Karpas-422 (cell line): ENCODE measurements around the gene WDFY2. TPM values are rescaled to one million over a fixed set of nuclear protein-coding genes. Genes with fewer than 3 reads are reported as not detected.
"Not testable (repeated sequence)": the region's sequence is repeated elsewhere in the genome, so short reads cannot be mapped to it uniquely, and the experiment has no call there.

Experiments
- DNase-seq: peaks from one replicate; pipeline ENCODE4 v3.0.0-alpha.2; 2015
- H2AFZ ChIP-seq: fragments of 200-600 bp; sonication (generic); 2 replicates; pipeline ENCODE4 v1.6.1; 2014; ENCODE audit warnings: antibody characterized with exemption, low read length, mixed read lengths
- H3K27ac ChIP-seq: fragments of 200-600 bp; sonication (generic); 2 replicates; pipeline ENCODE4 v1.5.1; 2014; ENCODE audit warnings: mild to moderate bottlenecking, low read length, moderate library complexity
- H3K27me3 ChIP-seq: fragments of 200-600 bp; sonication (generic); 2 replicates; pipeline ENCODE4 v1.6.1; 2014; ENCODE audit warnings: low read length, mixed read lengths
- H3K36me3 ChIP-seq: fragments of 200-600 bp; sonication (generic); 2 replicates; pipeline ENCODE4 v1.6.1; 2014; ENCODE audit warnings: low read length, mixed read lengths; ENCODE audit not compliant: insufficient read depth
- H3K4me1 ChIP-seq: fragments of 200-600 bp; sonication (generic); 2 replicates; pipeline ENCODE4 v1.6.1; 2014; ENCODE audit warnings: mild to moderate bottlenecking, low read length, mixed read lengths
- H3K4me2 ChIP-seq: fragments of 200-600 bp; sonication (generic); 2 replicates; pipeline ENCODE4 v1.6.1; 2014; ENCODE audit warnings: low read length, low read depth, mild to moderate bottlenecking; ENCODE audit not compliant: poor library complexity, severe bottlenecking
- H3K4me3 ChIP-seq: fragments of 200-600 bp; sonication (generic); 2 replicates; pipeline ENCODE4 v1.5.1; 2014; ENCODE audit warnings: mild to moderate bottlenecking, antibody characterized with exemption, low read length, mixed read lengths
- H3K79me2 ChIP-seq: fragments of 200-600 bp; sonication (generic); 2 replicates; pipeline ENCODE4 v1.6.1; 2014; ENCODE audit warnings: mild to moderate bottlenecking, low read length, mixed read lengths
- H3K9ac ChIP-seq: fragments of 200-600 bp; sonication (generic); 2 replicates; pipeline ENCODE4 v1.6.0; 2014; ENCODE audit warnings: low read length
- H3K9me2 ChIP-seq: fragments of 200-600 bp; sonication (generic), shearing (Covaris generic); replicated peaks from 2 replicates; pipeline ENCODE4 v1.6.0; 2014; ENCODE audit warnings: mild to moderate bottlenecking, low read length, moderate library complexity; ENCODE audit not compliant: insufficient read depth
- H3K9me3 ChIP-seq: fragments of 300-700, 200-600 bp; sonication (generic); 2 replicates; pipeline ENCODE4 v1.6.1; 2014; ENCODE audit warnings: low read length, mixed read lengths
- H4K20me1 ChIP-seq: fragments of 200-600 bp; sonication (generic); 2 replicates; pipeline ENCODE4 v1.6.1; 2014; ENCODE audit warnings: mild to moderate bottlenecking, antibody characterized with exemption, low read length, low read depth; ENCODE audit not compliant: insufficient read depth
- total RNA-seq: library from RNA; depleted of rRNA; stranded (reverse); fragments of >200 nt; shearing (Covaris generic); gene quantifications from 2 replicates; pipeline ENCODE4 v1.2.3, GENCODE V29; 2014; ENCODE audit warnings: low replicate concordance

The WDFY2 gene
- total RNA-seq, 1 experiment from 2014 or later: 4.1 TPM

DNA sequence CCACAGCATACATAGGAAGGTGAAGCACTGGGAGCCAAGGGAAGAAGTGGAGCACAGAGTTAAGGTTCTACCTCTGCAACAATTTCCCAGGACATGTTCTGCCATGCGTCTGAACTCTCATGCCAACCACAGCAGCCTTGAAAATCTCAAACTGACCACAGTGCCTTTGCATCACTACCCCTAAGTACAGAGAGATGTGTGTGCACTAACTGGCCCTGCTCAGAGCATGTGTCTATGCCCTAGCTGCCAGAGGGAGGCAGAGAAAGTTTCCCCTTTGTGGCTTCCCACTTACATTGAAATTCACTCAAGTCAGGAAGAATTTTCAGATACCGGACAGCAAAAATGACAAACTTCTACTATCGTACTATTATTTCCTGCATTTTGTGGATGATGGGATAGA is 26.8 kb upstream of the WDFY2 start:
- Histone ChIP-seq H3K79me2 (no peaks in the 10 kb centered on the region), H3K27me3 (no peaks in the 10 kb centered on the region), H4K20me1 (no peaks in the 10 kb centered on the region), H3K4me2 (no peak overlapping the region), H3K9me3 (no peaks in the 10 kb centered on the region), H3K4me1 (peaks cover 7% of the 10 kb centered on the region), H3K9me2 (no peaks in the 10 kb centered on the region), H3K9ac (no peak overlapping the region), H3K27ac (no peak overlapping the region), H3K36me3 (no peaks in the 10 kb centered on the region), H2AFZ (no peak overlapping the region), H3K4me3 (no peak overlapping the region)
- DNase-seq: peak; percentile 19

DNA sequence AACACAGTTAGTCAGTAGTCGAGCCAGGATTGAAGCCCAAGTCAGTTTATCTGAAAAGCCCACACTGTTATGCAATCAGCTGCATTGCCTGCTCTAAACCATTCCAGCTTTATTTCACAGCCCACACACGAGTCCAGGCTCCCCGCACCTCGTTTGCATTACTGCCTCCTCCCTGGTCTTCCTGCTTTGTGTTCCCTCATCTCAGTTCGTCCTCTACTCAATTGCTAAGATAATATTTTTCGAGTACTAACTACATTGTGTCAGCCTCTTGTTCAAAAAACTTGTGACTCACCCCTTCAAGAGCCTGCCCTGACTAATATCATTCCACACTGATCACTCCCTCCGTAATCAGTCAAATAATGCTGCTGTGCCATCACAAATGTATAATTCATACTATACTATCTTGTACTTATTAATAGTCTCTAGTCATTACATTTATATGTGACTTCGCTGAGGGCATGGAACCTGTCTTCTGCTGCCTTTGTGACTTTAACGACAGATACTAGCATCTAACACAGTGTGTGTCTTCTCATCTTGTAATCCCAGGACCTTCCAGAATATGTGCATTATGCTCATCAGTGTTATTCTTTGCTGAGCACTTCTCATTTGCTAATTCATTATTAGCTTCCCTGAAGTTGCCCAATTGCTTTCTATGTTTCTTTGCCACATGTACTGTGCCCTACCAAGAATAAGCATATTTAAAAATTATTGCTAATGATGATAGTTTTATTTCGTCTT is 26.2 kb upstream of the WDFY2 start:
- H3K4me2 ChIP-seq: no peak overlapping the region
- H3K4me3 ChIP-seq: no peak overlapping the region
- H3K36me3 ChIP-seq: no peaks in the 10 kb centered on the region
- no peak overlapping the region for H2AFZ ChIP-seq
- peaks cover 7% of the 10 kb centered on the region for H3K4me1 ChIP-seq
- H3K27ac ChIP-seq: no peak overlapping the region
- H3K9me3 ChIP-seq: no peaks in the 10 kb centered on the region
- H3K79me2 ChIP-seq: no peaks in the 10 kb centered on the region
- H3K27me3 ChIP-seq: no peaks in the 10 kb centered on the region
- DNase-seq: peak; percentile 31
- no peaks in the 10 kb centered on the region for H4K20me1 ChIP-seq
- no peak overlapping the region for H3K9ac ChIP-seq
- no peaks in the 10 kb centered on the region for H3K9me2 ChIP-seq

DNA sequence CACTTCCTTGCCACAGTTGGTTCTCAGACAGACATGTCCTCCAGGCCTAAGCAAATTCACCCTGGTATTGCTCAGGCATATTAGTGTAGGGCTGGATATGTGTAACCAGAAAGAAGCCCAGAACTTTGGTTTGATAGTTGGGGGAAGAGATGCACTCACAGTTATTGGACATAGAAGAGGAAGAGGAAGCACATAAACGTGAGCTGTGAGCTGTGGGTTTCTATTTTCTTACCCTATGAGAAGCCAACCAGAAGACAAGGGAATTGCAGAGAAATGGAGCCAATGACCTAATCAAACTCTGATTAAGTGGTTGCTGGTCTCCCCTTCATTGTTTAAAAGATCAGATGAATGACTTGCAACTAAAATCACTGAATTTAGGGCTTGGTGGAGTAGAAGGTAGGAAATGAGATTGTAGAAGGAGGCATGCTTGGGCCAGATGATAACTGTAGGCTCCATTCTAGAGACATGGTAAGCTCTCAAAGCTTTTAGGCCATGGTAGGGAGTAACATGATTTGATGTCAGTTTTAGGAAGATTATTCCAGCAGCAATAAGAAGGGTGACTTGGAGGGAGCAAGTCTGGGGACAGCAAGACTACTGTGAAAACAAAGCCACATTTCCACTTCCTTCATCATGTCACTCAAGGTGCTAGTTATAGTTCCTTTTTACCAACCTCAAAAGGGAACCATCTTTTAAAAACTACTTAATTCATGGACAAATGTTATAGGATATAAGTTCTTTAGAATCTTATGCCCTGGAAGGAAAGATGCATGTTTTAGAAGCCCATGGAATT is 24.1 kb upstream of the WDFY2 start:
- no peak overlapping the region for H3K4me3 ChIP-seq
- no peak overlapping the region for H3K4me2 ChIP-seq

DNA sequence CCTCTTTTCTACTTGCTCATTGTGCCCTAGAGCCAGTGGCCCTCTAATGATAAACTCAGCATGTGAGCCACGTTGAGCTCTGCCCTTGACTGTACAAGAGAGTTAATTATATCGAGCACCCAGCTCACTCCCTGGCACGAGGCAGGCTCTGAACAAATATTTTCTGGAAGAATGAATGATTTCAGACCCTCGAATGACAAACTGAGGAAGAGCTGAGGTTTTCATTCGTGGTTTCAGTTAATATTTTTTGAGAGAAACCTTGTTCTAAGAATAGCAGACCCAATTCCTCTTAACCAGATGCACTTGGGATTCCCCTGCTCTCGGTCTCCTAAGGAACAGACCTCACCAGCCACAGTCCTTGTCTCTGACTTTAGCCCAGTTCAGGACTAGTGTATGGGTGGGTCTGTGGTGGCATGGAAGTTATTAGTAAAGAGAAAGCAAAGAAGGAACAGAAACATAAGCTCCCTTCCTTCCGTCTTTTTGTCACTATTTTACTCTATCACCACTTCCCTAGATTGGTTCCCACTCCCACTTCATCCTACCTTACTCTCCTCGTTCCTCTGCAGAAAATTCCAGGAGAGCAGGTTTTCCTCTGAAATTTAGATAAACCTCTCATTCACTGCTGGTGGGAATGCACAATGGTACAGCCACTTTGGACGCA is 22.1 kb upstream of the WDFY2 start:
- H3K79me2 ChIP-seq: no peaks in the 10 kb centered on the region
- H3K4me3 ChIP-seq: no peak overlapping the region
- no peak overlapping the region for H3K4me2 ChIP-seq
- H3K9me2 ChIP-seq: no peaks in the 10 kb centered on the region
- peak; percentile 39 for DNase-seq
- H2AFZ ChIP-seq: no peak overlapping the region
- no peaks in the 10 kb centered on the region for H3K27me3 ChIP-seq
- H4K20me1 ChIP-seq: no peaks in the 10 kb centered on the region
- H3K9me3 ChIP-seq: no peaks in the 10 kb centered on the region
- no peak overlapping the region for H3K9ac ChIP-seq
- no peak overlapping the region for H3K27ac ChIP-seq
- peaks cover 7% of the 10 kb centered on the region for H3K4me1 ChIP-seq
- no peaks in the 10 kb centered on the region for H3K36me3 ChIP-seq

More for the DNA sequence above, 24.1 kb upstream of the WDFY2 start:
- Histone ChIP-seq H3K4me1 (peaks cover 7% of the 10 kb centered on the region), H3K36me3 (no peaks in the 10 kb centered on the region), H3K27me3 (no peaks in the 10 kb centered on the region), H3K9ac (no peak overlapping the region), H3K9me3 (no peaks in the 10 kb centered on the region), H3K27ac (no peak overlapping the region), H4K20me1 (no peaks in the 10 kb centered on the region), H3K79me2 (no peaks in the 10 kb centered on the region), H3K9me2 (no peaks in the 10 kb centered on the region), H2AFZ (peak overlapping the region; percentile 73; the same call in 1 of the 2 replicates)
- DNase-seq: peak; percentile 39

DNA sequence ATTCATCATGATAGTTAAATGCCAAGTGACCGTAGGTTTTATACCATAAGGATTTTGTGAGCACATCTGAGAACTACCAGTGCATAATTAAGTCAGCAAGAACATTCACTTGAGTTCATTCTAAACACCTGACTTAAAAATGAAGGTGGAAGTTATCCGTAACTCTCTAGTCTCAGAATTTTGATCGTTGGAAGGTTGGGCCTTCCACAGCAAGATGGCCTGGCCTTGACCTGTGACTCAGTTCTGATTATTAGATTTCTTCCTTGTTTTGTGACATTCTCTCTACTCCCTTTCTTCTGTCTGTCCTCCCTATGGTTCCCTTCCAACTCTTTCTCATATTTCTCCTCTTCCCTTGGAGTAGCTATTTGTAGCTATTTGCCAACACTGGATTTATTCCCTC is 20.0 kb upstream of the WDFY2 start:
- Histone ChIP-seq H3K4me1 (peaks cover 7% of the 10 kb centered on the region), H3K36me3 (no peaks in the 10 kb centered on the region), H3K9me2 (no peaks in the 10 kb centered on the region), H3K9ac (no peak overlapping the region), H4K20me1 (no peaks in the 10 kb centered on the region), H3K4me3 (no peak overlapping the region), H2AFZ (no peak overlapping the region), H3K9me3 (no peaks in the 10 kb centered on the region), H3K79me2 (no peaks in the 10 kb centered on the region), H3K4me2 (no peak overlapping the region), H3K27ac (no peak overlapping the region), H3K27me3 (no peaks in the 10 kb centered on the region)
- DNase-seq: no peak

DNA sequence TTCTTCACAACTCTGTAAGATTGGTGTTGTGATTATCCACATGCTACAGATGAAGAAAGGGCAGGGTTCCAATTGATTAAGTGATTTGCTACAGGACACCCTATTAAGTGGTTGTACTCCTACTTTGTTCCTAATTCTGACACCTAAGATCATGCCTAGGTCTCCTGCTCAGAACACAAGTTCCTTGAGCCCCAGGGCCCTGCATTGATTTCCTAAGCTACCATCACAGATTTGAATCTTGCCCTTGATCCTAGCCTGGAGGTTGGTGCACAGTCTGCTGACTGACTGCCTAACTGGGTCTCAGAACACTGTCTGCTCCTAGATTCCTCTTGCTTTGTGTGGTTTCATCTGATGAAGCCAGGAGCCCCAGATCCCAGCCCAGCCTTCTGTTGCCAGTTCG is 19.6 kb upstream of the WDFY2 start:
- no peaks in the 10 kb centered on the region for H3K36me3 ChIP-seq
- H3K9ac ChIP-seq: no peak overlapping the region
- no peak overlapping the region for H2AFZ ChIP-seq
- H3K27me3 ChIP-seq: no peaks in the 10 kb centered on the region
- H3K4me3 ChIP-seq: no peak overlapping the region
- no peaks in the 10 kb centered on the region for H3K9me3 ChIP-seq
- peaks cover 7% of the 10 kb centered on the region for H3K4me1 ChIP-seq
- H3K9me2 ChIP-seq: no peaks in the 10 kb centered on the region
- DNase-seq: peak; percentile 20
- no peaks in the 10 kb centered on the region for H3K79me2 ChIP-seq
- no peak overlapping the region for H3K27ac ChIP-seq
- no peak overlapping the region for H3K4me2 ChIP-seq
- no peaks in the 10 kb centered on the region for H4K20me1 ChIP-seq

DNA sequence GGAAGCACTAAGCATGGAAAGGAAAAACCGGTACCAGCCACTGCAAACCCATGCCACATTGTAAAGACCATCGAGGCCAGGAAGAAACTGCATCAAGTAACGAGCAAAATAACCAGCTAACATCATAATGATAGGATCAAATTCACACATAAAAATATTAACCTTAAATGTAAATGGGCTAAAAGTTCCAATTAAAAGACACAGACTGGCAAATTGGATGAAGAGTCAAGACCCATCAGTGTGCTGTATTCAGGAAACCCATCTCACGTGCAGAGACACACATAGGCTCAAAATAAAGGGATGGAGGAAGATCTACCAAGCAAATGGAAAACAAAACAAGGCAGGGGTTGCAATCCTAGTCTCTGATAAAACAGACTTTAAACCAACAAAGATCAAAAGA is 15.3 kb upstream of the WDFY2 start:
- not testable (repeated sequence) for H3K4me3 ChIP-seq, H3K9ac ChIP-seq, H3K27me3 ChIP-seq, H3K9me2 ChIP-seq, H4K20me1 ChIP-seq, H3K9me3 ChIP-seq, H2AFZ ChIP-seq, H3K79me2 ChIP-seq, DNase-seq, H3K36me3 ChIP-seq, H3K27ac ChIP-seq, H3K4me1 ChIP-seq, H3K4me2 ChIP-seq

DNA sequence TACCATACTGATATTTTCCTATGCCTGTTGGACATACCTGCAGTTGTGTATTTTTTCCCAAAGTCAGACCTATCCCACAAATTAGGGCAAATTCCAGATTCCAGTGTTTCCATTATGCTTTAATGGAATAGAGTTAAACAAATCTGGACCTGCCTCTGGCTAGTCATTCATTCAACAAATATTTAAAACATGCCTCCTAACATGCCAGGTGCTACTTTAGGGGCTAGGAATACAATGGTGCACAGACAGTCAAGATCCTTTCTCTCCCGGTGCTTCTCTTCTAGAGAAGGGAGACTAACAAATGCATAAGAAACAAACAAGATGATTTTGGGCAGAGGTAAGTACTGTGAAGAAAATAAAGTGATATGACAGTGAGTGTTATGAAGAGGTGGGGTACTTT is 7.5 kb upstream of the WDFY2 start:
- Histone ChIP-seq H4K20me1 (no peaks in the 10 kb centered on the region), H3K4me1 (no peaks in the 10 kb centered on the region), H3K4me2 (no peak overlapping the region), H3K4me3 (no peak overlapping the region), H3K9me3 (no peaks in the 10 kb centered on the region), H3K79me2 (no peaks in the 10 kb centered on the region), H3K36me3 (no peaks in the 10 kb centered on the region), H3K9ac (no peak overlapping the region), H3K9me2 (no peaks in the 10 kb centered on the region), H3K27ac (no peak overlapping the region), H3K27me3 (no peaks in the 10 kb centered on the region), H2AFZ (no peak overlapping the region)
- no peak for DNase-seq
